WTC11 (cell line): ENCODE measurements around the gene MEGF6. TPM values are rescaled to one million over a fixed set of nuclear protein-coding genes. Genes with fewer than 3 reads are reported as not detected.

Experiments used
- ATAC-seq: fragments of 200-7000 bp; cut with Tn5 transposase; 2 replicates; pipeline ENCODE4 v1.10.0; 2021; ENCODE audit warnings: mild to moderate bottlenecking, moderate library complexity
- CTCF ChIA-PET: fragments of 300-600 bp; sonication (Branson Sonifier 250); formaldehyde crosslinking; loops from one replicate; lab custom pipeline; 2021; ENCODE audit warnings: antibody characterized with exemption; lab: Charles Lee
- POLR2A ChIA-PET: fragments of 350-600 bp; sonication (Branson Sonifier 250); formaldehyde crosslinking; loops from one replicate; lab custom pipeline; 2021; ENCODE audit warnings: antibody characterized with exemption; lab: Charles Lee
- DNase-seq: peaks from one replicate; pipeline ENCODE4 v3.0.0; 2021; ENCODE audit warnings: low spot score
- H3K27ac Mint-ChIP-seq: 2 replicates; pipeline ENCODE4 v1.8.0; 2021; ENCODE audit warnings: mixed read lengths
- H3K27me3 Mint-ChIP-seq: 2 replicates; pipeline ENCODE4 v1.8.0; 2021; ENCODE audit warnings: low read depth, mild to moderate bottlenecking, moderate library complexity, mixed read lengths
- H3K36me3 Mint-ChIP-seq: 2 replicates; pipeline ENCODE4 v1.8.0; 2021; ENCODE audit warnings: mixed read lengths
- H3K4me1 Mint-ChIP-seq: 2 replicates; pipeline ENCODE4 v1.8.0; 2022; ENCODE audit warnings: mixed read lengths
- H3K4me3 Mint-ChIP-seq: 2 replicates; pipeline ENCODE4 v1.8.0; 2021; ENCODE audit warnings: mild to moderate bottlenecking, moderate library complexity, mixed read lengths
- H3K9me3 Mint-ChIP-seq: 2 replicates; pipeline ENCODE4 v1.8.0; 2021; ENCODE audit warnings: mixed read lengths
- ATF6 ChIP-seq: sonication (generic); formaldehyde crosslinking; IDR thresholded peaks from 2 replicates; pipeline ENCODE4 v1.8.1; 2023; ENCODE audit warnings: mild to moderate bottlenecking, missing genetic modification reagents
- CBFB ChIP-seq: sonication (generic); formaldehyde crosslinking; IDR thresholded peaks from 2 replicates; pipeline ENCODE4 v1.8.1; 2022; ENCODE audit warnings: mild to moderate bottlenecking, low read depth, missing genetic modification reagents
- EMX1 ChIP-seq: fragments of 250-450 bp; sonication (Bioruptor Pico); IDR thresholded peaks from 2 replicates; pipeline ENCODE4 v1.8.0; 2021; ENCODE audit warnings: mild to moderate bottlenecking
- ETV6 ChIP-seq: sonication (generic); formaldehyde crosslinking; IDR thresholded peaks from 2 replicates; pipeline ENCODE4 v1.8.1; 2022; ENCODE audit warnings: mild to moderate bottlenecking, missing genetic modification reagents
- FOXJ3 ChIP-seq: sonication (generic); formaldehyde crosslinking; IDR thresholded peaks from 2 replicates; pipeline ENCODE4 v1.9.0; 2021; ENCODE audit warnings: missing genetic modification reagents, mild to moderate bottlenecking, borderline replicate concordance
- FOXP1 ChIP-seq: sonication (generic); formaldehyde crosslinking; IDR thresholded peaks from 2 replicates; pipeline ENCODE4 v1.8.0; 2022; ENCODE audit warnings: missing genetic modification reagents, mild to moderate bottlenecking, moderate library complexity, borderline replicate concordance
- FOXP4 ChIP-seq: sonication (generic); formaldehyde crosslinking; IDR thresholded peaks from 2 replicates; pipeline ENCODE4 v1.8.0; 2022; ENCODE audit warnings: mild to moderate bottlenecking, missing genetic modification reagents
- GABPB1 ChIP-seq: sonication (generic); formaldehyde crosslinking; IDR thresholded peaks from 2 replicates; pipeline ENCODE4 v1.8.1; 2023; ENCODE audit warnings: mild to moderate bottlenecking, missing genetic modification reagents
- KAT7 ChIP-seq: sonication (generic); formaldehyde crosslinking; IDR thresholded peaks from 2 replicates; pipeline ENCODE4 v1.8.1; 2023; ENCODE audit warnings: missing genetic modification reagents, mild to moderate bottlenecking, borderline replicate concordance
- MAX ChIP-seq: sonication (generic); formaldehyde crosslinking; IDR thresholded peaks from 2 replicates; pipeline ENCODE4 v1.8.0; 2022; ENCODE audit warnings: mild to moderate bottlenecking, missing genetic modification reagents
- NR3C1 ChIP-seq: sonication (generic); formaldehyde crosslinking; conservative IDR thresholded peaks from 2 replicates; pipeline ENCODE4 v1.8.1; 2023; ENCODE audit warnings: low read depth, mild to moderate bottlenecking, missing genetic modification reagents
- RELA ChIP-seq: sonication (generic); formaldehyde crosslinking; IDR thresholded peaks from 2 replicates; pipeline ENCODE4 v1.8.1; 2022; ENCODE audit warnings: missing genetic modification reagents, mild to moderate bottlenecking, borderline replicate concordance
- TEAD4 ChIP-seq: sonication (generic); formaldehyde crosslinking; IDR thresholded peaks from 2 replicates; pipeline ENCODE4 v1.8.0; 2022; ENCODE audit warnings: mild to moderate bottlenecking, missing genetic modification reagents
- ZNF121 ChIP-seq: sonication (generic); formaldehyde crosslinking; IDR thresholded peaks from 2 replicates; pipeline ENCODE4 v1.8.0; 2023; ENCODE audit warnings: missing genetic modification reagents
- ZNF138 ChIP-seq: sonication (generic); formaldehyde crosslinking; conservative IDR thresholded peaks from 2 replicates; pipeline ENCODE4 v1.8.1; 2022; ENCODE audit warnings: mild to moderate bottlenecking, moderate library complexity, missing genetic modification reagents
- ZNF263 ChIP-seq: sonication (generic); formaldehyde crosslinking; IDR thresholded peaks from 2 replicates; pipeline ENCODE4 v1.8.1; 2022; ENCODE audit warnings: low read depth, mild to moderate bottlenecking, moderate library complexity, missing genetic modification reagents
- total RNA-seq: library from RNA; stranded (reverse); gene quantifications from 3 replicates; pipeline ENCODE4 v1.2.3, GENCODE V29; 2021
- TF ChIP-seq, protein P1 (sequence below): sonication (generic); formaldehyde crosslinking; IDR thresholded peaks from 2 replicates; pipeline ENCODE4 v1.8.1; 2022; ENCODE audit warnings: missing genetic modification reagents, borderline replicate concordance
- TF ChIP-seq, protein P2 (sequence below): sonication (generic); formaldehyde crosslinking; IDR thresholded peaks from 2 replicates; pipeline ENCODE4 v1.8.1; 2023; ENCODE audit warnings: mild to moderate bottlenecking, moderate library complexity, missing genetic modification reagents
- TF ChIP-seq, protein P3 (sequence below): sonication (generic); formaldehyde crosslinking; conservative IDR thresholded peaks from 2 replicates; pipeline ENCODE4 v1.8.1; 2023; ENCODE audit warnings: mild to moderate bottlenecking, low read depth, missing genetic modification reagents, moderate library complexity

The MEGF6 gene
- total RNA-seq, 1 experiment from 2014 or later = 24.9 TPM

GRCh38 chr1:3651930-3652547 is 40.7 kb upstream of the MEGF6 start, which contains the start of gene TP73:
Gene TP73, plus strand, starts transcription at chr1:3652516. Its CDS starts 29,850 bp downstream, at chr1:3682366.
- DNase-seq (peak; percentile 29), ATAC-seq (no peak)
- CTCF ChIA-PET = interaction anchor here (0.9 to 3.8 kb wide), 16 partner anchors 12 to 199 kb away, joined by 3 to 27 read pairs (median 7); no protein-coding TSS in a partner anchor
- Mint-ChIP-seq H3K27ac (no peak within 1 kb of the TSS), H3K36me3 (peaks cover 1% of the 10 kb centered on the region; the same call in 1 of the 2 replicates), H3K9me3 (no peaks in the 10 kb centered on the region), H3K27me3 (peaks cover 64% of the 10 kb centered on the region), H3K4me3 (peak within 1 kb of the TSS; percentile 82), H3K4me1 (peaks cover 10% of the 10 kb centered on the region)
- TF ChIP-seq FOXP1 (CRISPR knock-in tag) (peak; percentile 45; the same call in 1 of the 2 replicates), KAT7 (CRISPR knock-in tag) (peak; percentile 49; the same call in 1 of the 2 replicates), ZNF121 (CRISPR knock-in tag) (peak; percentile 88), FOXJ3 (no peak), EMX1 (CRISPR knock-in tag) (no peak), CBFB (no peak), ATF6 (CRISPR knock-in tag) (no peak)
- POLR2A ChIA-PET = no interaction called here

DNA sequence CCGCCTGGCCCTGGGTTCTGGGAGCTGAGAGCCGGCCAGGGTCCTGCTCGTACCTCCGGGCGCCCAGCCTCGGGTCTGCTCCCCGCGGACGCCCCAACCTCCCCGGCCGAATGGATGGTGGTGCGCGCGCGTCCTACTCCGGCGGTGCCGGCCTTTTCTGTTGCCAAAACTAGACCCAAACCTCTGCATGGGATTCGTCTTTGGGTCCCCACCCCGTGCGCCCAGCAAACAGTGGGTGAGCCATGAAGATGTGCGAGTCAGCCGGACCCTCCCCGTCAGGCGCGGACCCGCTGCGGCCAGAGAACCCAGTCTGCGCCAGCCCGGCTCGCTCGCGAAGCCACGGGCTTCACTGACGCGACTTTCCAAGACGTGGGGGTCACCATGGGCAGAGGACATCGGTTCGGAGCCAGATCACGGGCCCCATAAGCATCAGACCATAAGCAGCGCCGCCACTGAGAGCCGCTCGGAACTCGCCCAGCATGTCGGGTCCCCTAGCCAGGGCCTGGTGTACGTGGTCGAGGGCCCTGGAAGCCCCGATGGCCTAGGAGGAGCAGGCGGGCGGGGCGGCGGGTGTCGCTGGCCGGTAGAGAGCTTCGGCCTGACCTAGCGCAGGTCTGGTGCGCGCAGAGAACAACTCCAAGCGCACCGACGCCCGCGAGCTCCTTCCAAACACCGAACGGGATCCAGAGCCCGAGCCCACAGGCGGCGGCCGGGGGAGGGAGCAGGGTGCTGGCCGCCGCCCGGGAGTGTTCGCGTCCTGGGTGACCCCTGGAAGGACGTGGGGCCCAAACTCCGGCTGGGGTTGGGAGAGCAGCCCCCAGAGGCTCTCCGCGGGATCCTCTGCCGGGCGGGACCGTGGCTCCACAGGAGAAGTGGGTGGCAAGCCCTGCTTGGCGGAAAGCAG is 40.0 kb upstream of the MEGF6 start:
- ChIA-PET CTCF (interaction anchor here (0.9 to 3.8 kb wide), 12 partner anchors 22 to 198 kb away, joined by 3 to 27 read pairs (median 6); no protein-coding TSS in a partner anchor), POLR2A (interaction anchor here (1.0 kb wide), 1 partner anchor 76 kb away, joined by 3 read pairs; no protein-coding TSS in a partner anchor)
- DNase-seq (peak; percentile 65), ATAC-seq (peak; percentile 51)
- Mint-ChIP-seq H3K4me1 (peaks cover 10% of the 10 kb centered on the region), H3K27ac (no peak overlapping the region), H3K4me3 (peak overlapping the region; percentile 82), H3K36me3 (peaks cover 8% of the 10 kb centered on the region; the same call in 1 of the 2 replicates), H3K9me3 (no peaks in the 10 kb centered on the region), H3K27me3 (peaks cover 56% of the 10 kb centered on the region)
- TF ChIP-seq ETV6 (CRISPR knock-in tag) = no peak
- no peak for TF ChIP-seq GABPB1
- TF ChIP-seq, protein P1, sequence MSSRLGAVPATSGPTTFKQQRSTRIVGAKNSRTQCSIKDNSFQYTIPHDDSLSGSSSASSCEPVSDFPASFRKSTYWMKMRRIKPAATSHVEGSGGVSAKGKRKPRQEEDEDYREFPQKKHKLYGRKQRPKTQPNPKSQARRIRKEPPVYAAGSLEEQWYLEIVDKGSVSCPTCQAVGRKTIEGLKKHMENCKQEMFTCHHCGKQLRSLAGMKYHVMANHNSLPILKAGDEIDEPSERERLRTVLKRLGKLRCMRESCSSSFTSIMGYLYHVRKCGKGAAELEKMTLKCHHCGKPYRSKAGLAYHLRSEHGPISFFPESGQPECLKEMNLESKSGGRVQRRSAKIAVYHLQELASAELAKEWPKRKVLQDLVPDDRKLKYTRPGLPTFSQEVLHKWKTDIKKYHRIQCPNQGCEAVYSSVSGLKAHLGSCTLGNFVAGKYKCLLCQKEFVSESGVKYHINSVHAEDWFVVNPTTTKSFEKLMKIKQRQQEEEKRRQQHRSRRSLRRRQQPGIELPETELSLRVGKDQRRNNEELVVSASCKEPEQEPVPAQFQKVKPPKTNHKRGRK (CRISPR knock-in tag) = no peak
- no peak for TF ChIP-seq ZNF138 (CRISPR knock-in tag)
- TF ChIP-seq, protein P2, sequence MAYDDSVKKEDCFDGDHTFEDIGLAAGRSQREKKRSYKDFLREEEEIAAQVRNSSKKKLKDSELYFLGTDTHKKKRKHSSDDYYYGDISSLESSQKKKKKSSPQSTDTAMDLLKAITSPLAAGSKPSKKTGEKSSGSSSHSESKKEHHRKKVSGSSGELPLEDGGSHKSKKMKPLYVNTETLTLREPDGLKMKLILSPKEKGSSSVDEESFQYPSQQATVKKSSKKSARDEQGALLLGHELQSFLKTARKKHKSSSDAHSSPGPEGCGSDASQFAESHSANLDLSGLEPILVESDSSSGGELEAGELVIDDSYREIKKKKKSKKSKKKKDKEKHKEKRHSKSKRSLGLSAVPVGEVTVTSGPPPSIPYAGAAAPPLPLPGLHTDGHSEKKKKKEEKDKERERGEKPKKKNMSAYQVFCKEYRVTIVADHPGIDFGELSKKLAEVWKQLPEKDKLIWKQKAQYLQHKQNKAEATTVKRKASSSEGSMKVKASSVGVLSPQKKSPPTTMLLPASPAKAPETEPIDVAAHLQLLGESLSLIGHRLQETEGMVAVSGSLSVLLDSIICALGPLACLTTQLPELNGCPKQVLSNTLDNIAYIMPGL (CRISPR knock-in tag) = peak; percentile 32; the same call in 1 of the 2 replicates
- 0 out of 2 replicates have a peak, but pooled peaks have one; percentile 17 for TF ChIP-seq MAX (CRISPR knock-in tag)
- TF ChIP-seq TEAD4 (CRISPR knock-in tag) = no peak
- TF ChIP-seq, protein P3, sequence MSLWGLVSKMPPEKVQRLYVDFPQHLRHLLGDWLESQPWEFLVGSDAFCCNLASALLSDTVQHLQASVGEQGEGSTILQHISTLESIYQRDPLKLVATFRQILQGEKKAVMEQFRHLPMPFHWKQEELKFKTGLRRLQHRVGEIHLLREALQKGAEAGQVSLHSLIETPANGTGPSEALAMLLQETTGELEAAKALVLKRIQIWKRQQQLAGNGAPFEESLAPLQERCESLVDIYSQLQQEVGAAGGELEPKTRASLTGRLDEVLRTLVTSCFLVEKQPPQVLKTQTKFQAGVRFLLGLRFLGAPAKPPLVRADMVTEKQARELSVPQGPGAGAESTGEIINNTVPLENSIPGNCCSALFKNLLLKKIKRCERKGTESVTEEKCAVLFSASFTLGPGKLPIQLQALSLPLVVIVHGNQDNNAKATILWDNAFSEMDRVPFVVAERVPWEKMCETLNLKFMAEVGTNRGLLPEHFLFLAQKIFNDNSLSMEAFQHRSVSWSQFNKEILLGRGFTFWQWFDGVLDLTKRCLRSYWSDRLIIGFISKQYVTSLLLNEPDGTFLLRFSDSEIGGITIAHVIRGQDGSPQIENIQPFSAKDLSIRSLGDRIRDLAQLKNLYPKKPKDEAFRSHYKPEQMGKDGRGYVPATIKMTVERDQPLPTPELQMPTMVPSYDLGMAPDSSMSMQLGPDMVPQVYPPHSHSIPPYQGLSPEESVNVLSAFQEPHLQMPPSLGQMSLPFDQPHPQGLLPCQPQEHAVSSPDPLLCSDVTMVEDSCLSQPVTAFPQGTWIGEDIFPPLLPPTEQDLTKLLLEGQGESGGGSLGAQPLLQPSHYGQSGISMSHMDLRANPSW = no peak
- no peak for TF ChIP-seq NR3C1 (CRISPR knock-in tag)
- 0 out of 2 replicates have a peak, but pooled peaks have one; percentile 40 for TF ChIP-seq ZNF263 (CRISPR knock-in tag)
- no peak for TF ChIP-seq FOXP4
- no peak for TF ChIP-seq RELA
